ENCODE measurements around the gene CNTN4. TPM values are rescaled to one million over a fixed set of nuclear protein-coding genes. Genes with fewer than 3 reads are reported as not detected.
A peak's percentile ranks its signal among the peaks of the same experiment; 100 is the strongest.

Gene CNTN4
- total RNA-seq, 2 donors from 2014 or later, result 0.62 to 0.79 TPM

GRCh38 chr3:3087716-3088465 is 989.2 kb downstream of the CNTN4 start:
- DNase-seq (no peak), ATAC-seq (replicated peaks in 1 of 2) (no peak)
- Mint-ChIP-seq H3K36me3 (ENCODE audit: insufficient read depth in 2 of 2) (no peaks in the 10 kb centered on the region), H3K27ac (no peak overlapping the region), H3K9me3 (no peaks in the 10 kb centered on the region), H3K27me3 (ENCODE audit: low read depth) (no peaks in the 10 kb centered on the region), H3K4me3 (no peak overlapping the region), H3K4me1 (ENCODE audit: low read depth) (no peaks in the 10 kb centered on the region)

- peaks cover under 1% of the 10 kb centered on the region for H3K27me3 Mint-ChIP-seq (ENCODE audit: low read depth)
- H3K9me3 Mint-ChIP-seq, result no peaks in the 10 kb centered on the region
- no peak overlapping the region for H3K27ac Mint-ChIP-seq
- no peaks in the 10 kb centered on the region for H3K4me1 Mint-ChIP-seq (ENCODE audit: low read depth)
- ATAC-seq (replicated peaks in 1 of 2) (no peak), DNase-seq (no peak)
- H3K36me3 Mint-ChIP-seq (ENCODE audit: insufficient read depth in 2 of 2), result no peaks in the 10 kb centered on the region
- H3K4me3 Mint-ChIP-seq, result no peak overlapping the region
Measured at GRCh38 chr3:3089017-3089416, 990.4 kb downstream of the CNTN4 start.

GRCh38 chr3:3097958-3098357 is 999.3 kb downstream of the CNTN4 start:
- no peak overlapping the region for H3K27ac Mint-ChIP-seq
- DNase-seq, result no peak
- H3K27me3 Mint-ChIP-seq (ENCODE audit: low read depth), result peaks cover 16% of the 10 kb centered on the region
- no peaks in the 10 kb centered on the region for H3K9me3 Mint-ChIP-seq
- ATAC-seq (replicated peaks in 1 of 2), result no peak
- H3K4me1 Mint-ChIP-seq (ENCODE audit: low read depth), result peaks cover 5% of the 10 kb centered on the region
- no peak overlapping the region for H3K4me3 Mint-ChIP-seq
- H3K36me3 Mint-ChIP-seq (ENCODE audit: insufficient read depth in 2 of 2), result no peaks in the 10 kb centered on the region

- ATAC-seq (replicated peaks in 1 of 2) (peak in 1 of 2 donors; percentile 71), DNase-seq (no peak)
- Mint-ChIP-seq H3K4me1 (ENCODE audit: low read depth) (peaks cover 11% of the 10 kb centered on the region), H3K9me3 (no peaks in the 10 kb centered on the region), H3K4me3 (no peak overlapping the region), H3K36me3 (ENCODE audit: insufficient read depth in 2 of 2) (no peaks in the 10 kb centered on the region), H3K27me3 (ENCODE audit: low read depth) (peaks cover 10% of the 10 kb centered on the region), H3K27ac (no peak overlapping the region)
Measured at GRCh38 chr3:3101660-3102458, 1003.2 kb downstream of the CNTN4 start.

GRCh38 chr3:3102751-3103150 is 1004.1 kb downstream of the CNTN4 start:
- Mint-ChIP-seq H3K4me1 (ENCODE audit: low read depth) (peaks cover 11% of the 10 kb centered on the region), H3K36me3 (ENCODE audit: insufficient read depth in 2 of 2) (no peaks in the 10 kb centered on the region), H3K4me3 (no peak overlapping the region), H3K27ac (no peak overlapping the region), H3K9me3 (no peaks in the 10 kb centered on the region), H3K27me3 (ENCODE audit: low read depth) (peaks cover 7% of the 10 kb centered on the region)
- ATAC-seq (replicated peaks in 1 of 2) (no peak), DNase-seq (no peak)

GRCh38 chr3:3105246-3105645 is 1006.6 kb downstream of the CNTN4 start:
- no peak for ATAC-seq (replicated peaks in 1 of 2)
- Mint-ChIP-seq H3K27ac (no peak overlapping the region), H3K4me1 (ENCODE audit: low read depth) (peaks cover 25% of the 10 kb centered on the region), H3K27me3 (ENCODE audit: low read depth) (peaks cover 7% of the 10 kb centered on the region), H3K36me3 (ENCODE audit: insufficient read depth in 2 of 2) (no peaks in the 10 kb centered on the region), H3K9me3 (no peaks in the 10 kb centered on the region), H3K4me3 (no peak overlapping the region)
- no peak for DNase-seq

GRCh38 chr3:3105815-3106214 is 1007.1 kb downstream of the CNTN4 start:
- Mint-ChIP-seq H3K27ac (no peak overlapping the region), H3K27me3 (ENCODE audit: low read depth) (peaks cover 7% of the 10 kb centered on the region), H3K4me1 (ENCODE audit: low read depth) (peaks cover 25% of the 10 kb centered on the region), H3K9me3 (no peaks in the 10 kb centered on the region), H3K4me3 (no peak overlapping the region), H3K36me3 (ENCODE audit: insufficient read depth in 2 of 2) (no peaks in the 10 kb centered on the region)
- no peak for DNase-seq
- no peak for ATAC-seq (replicated peaks in 1 of 2)

- no peak for DNase-seq
- Mint-ChIP-seq H3K27ac (peak overlapping the region; percentile 80), H3K36me3 (ENCODE audit: insufficient read depth in 2 of 2) (no peaks in the 10 kb centered on the region), H3K4me3 (peak overlapping the region in 1 of 2 donors; percentile 53), H3K4me1 (ENCODE audit: low read depth) (peaks cover 21% of the 10 kb centered on the region), H3K27me3 (ENCODE audit: low read depth) (peaks cover 7% of the 10 kb centered on the region), H3K9me3 (no peaks in the 10 kb centered on the region)
- no peak for ATAC-seq (replicated peaks in 1 of 2)
Measured at GRCh38 chr3:3107181-3107580, 1008.5 kb downstream of the CNTN4 start.
